GM19455 (cell line): Measurements from ENCODE around the gene CAMK1D.

ENCODE experiments used
- ATAC-seq: cut with Tn5 transposase; IDR thresholded peaks from one replicate; pipeline ENCODE4 v1.9.1; 2021; ENCODE audit not compliant: unreplicated experiment

Gene CAMK1D

DNA sequence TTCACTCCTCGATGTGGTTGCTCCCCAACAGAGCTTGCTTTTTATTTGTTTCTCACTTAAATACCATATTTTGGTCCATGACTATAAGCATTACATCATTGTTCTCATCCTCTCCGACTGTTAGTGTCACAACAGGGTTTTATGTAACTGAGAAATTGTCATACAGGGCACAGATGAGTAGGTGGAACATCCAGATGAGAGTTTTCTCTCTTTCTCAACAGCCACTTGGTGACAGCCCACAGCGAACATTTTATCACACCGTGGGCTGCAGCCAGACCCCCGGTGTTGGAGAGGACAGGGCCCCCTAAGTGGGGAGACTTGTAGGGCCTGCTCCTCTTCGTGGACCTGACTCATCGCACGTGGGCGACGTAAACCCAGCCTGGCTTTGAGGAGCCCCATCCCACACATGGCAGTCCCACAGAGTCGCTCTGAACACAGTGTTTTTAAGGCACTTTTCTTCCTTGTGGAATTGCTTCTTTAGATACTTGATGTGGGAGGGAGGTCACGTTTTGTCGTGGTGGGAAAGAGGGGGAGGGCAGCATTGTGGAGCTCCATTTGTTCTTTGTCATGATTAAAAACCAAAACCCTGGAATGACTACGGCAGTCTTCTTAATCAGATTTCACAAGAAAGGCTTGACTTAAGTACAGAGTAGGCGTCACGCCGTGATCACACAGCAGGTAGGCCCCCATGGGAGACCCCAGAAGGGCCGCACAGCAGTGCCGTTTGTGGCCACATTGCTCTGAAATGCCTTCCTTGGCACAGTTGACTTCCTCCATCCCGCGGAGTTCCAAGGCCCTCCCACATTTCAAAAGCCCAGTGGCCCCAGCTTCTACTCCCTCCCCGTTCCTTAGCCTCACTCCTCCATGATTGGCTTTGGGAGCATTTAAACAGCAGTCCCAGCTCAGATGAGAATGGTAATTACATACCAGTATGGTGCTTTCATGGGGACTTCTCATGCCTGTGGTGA, 431.6 kb downstream of the CAMK1D start:
- no peak for ATAC-seq

DNA sequence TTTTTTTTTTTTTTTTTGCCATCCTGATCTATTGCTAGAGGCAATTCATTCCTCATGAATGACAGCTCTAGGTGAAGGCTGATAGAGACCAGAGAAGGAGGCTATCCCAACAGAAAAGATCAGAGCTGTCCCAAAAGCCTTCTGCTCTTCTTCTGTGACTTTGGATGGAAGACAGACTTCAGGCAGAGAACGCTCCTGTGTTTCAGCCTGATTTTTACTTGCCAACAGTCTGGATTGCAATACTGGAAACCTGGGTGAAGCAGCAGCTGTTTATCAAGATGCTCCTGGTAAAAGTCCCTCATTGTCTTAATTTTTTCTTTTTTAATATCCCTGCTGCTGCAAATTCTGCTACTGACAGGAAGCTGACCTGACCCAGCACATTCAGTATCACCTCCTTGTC, 432.6 kb downstream of the CAMK1D start:
- ATAC-seq, result no peak

DNA sequence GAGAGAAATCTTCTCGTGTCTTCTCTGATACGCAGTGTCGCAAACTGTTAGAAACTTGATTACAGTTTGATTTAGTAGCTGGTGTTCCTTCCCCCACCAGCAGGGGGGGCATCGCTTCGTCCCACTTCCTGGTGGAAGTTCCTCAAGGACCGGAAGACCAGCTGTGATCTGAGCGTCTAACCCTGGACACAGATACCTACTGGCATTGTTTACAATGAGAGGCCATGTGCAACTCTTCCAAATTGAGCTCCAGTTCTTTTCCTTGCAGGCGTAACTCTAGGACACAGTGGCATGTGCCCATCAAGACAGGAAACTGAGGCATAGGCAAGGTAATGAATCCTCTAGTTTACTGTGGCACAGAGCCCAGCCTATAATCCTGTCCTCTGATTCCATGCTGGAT, 433.2 kb downstream of the CAMK1D start:
- ATAC-seq, result no peak

DNA sequence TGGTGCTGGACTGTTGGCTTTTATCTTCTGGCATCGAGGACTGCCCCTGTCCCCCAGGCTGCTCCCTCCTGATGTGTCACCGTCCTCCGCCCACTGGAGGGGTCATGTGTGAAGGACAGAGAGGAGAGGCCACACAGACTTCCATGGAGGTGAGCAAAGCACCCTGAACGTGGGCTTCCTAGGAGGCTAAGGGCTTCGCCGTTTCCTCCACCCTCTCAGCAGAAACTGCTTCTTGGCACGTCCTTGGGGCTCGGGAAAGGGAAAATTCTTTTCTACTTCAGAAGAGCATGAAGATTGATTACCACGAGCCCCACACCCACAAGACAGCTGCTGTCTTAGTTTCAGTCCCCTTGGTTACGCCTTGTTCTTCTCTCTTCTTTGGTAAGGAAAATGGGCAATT, 433.9 kb downstream of the CAMK1D start:
- no peak for ATAC-seq

DNA sequence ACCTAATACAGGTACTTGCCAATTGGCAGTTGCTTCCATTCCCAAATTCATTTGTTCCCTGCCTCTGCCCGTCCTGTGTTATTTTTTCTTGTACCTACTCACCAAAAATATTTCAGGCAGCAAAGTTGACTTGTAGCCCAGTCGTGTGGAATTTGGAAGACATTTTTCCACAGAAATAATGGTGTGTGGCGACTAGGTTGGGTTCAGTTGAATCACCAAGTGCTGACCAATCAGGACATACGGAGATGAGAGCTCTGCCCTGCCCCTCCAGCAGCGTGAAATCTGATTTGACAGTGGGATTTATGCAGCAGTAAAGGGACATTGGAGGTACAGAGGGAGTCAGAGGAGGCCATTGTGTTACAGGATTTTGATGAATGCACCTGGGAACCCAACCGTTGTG, 435.3 kb downstream of the CAMK1D start:
- no peak for ATAC-seq

DNA sequence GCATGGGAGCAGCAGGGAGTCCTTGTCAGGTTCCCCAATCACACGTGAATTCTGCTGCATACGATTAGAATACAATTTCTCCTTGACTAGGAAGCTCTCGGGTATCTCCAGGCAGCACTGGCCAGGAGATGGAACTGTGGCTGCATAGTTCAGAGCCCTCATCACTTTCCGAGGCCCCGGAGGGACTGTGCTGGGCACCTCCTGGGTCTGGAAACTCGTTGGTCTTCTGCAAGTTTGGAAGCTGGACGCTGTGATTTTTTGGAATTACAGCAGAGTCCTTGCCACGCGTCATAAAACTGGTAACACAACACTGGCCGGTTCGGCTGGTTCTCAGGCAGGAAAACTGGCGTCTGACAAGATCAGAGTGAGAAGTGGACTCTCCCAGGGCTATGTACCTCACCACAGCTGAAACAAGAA, 436.1 kb downstream of the CAMK1D start:
- ATAC-seq, result no peak

DNA sequence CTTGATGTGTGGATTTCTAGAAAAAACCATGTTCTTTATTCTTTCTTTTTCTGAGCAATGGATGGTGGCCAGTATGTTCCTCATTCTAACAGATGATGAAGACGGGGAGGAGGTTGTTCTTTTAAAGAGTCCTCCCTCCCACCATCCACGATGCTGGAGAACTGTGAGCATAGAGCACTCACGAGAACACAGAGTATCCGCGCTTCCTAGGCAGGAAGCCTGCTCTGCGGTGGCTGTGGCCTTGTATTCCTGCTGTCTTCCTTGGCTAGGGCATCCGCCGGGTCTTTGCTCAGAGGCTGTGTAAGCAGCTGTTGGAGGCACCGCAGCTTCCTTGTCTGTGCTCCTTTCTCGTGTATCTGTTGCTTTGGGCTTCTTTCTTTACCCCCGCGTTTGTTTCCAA, 437.9 kb downstream of the CAMK1D start:
- no peak for ATAC-seq

DNA sequence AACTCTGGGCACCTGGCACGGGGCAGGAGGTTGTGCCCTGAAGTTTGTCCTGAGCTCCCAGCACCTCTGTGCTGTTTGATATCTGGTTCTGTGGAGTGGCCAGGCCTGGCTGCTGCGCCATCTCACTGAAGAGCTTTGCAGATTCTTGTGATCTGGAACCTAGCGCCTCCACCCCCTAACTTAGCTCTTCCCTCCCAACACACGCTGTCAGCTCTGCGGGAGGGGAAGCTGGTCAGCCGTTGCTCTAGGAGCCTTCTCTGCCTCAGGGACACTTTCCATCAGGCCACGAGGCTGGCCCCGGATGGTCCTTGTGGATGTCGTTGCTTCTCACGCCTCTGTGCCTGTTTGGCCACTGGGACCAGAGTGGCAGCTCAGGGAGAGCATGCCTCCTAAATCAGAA, 438.9 kb downstream of the CAMK1D start:
- ATAC-seq, result no peak

DNA sequence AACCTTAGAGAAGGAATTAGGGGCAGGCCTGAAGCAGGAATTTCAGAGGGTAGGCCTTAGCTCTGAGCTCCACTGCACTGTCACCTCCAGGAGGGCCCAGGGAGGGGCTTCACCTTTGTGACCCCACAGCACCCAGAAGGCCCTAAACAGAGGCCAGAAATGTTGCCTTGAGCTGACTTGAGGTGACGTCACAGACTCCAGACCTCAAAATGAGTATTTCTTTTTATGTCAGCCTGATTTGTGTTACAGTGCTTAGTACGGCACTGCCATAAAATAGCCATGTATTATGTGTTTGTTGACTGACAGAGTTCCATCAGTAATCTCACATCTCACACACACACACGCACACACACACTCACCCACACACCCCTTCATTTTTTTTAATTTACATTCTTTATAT, 440.9 kb downstream of the CAMK1D start:
- no peak for ATAC-seq

DNA sequence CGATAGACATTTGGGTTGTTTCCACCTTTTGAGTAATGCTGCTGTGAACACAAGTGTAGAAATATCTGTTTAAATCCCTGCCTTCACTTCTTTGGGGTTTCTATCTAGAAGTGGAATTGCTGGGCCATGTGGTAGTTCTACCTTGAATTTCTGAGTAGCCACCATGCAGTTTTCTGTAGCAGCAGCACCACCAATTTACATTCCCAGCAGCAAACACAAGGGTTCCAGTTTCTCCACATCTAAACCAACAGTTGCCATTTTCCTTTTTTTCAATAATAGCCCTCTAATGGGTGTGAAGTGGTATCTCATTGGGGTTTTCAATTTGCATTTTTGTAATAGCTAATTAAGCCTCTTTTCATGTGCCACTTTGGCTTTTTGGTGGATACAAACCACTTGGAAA, 442.4 kb downstream of the CAMK1D start:
- no peak for ATAC-seq

DNA sequence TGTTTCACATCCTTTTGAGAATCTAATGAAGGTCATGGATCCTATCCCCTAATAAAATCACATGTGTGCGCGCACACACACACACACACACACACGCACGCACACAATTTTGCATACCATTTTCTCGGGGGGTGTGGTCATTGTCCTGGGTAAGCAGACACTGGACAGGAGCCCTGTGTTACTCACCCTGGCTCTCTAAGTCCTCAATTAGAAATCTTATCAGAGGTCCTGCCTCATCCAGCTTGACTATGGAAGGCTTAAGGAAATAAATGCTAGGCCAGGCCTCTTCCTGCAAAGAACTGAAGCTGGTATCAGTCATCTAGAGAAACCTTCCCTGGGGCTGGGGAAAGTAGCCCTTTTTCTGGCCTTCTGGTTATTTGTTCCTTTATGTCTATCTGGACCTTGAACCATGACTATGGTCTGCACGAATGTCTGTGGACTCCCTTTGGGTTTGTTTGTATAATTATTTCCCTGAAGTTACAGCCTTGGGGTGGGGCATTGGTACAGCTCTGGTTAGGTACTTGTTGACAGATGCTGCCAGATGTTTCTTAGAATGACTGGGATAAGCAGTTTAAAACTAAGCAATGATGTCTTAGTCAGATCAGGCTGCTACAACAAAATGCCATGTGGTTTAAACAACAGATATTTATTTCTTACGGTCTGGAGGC, 443.7 kb downstream of the CAMK1D start:
- no peak for ATAC-seq

DNA sequence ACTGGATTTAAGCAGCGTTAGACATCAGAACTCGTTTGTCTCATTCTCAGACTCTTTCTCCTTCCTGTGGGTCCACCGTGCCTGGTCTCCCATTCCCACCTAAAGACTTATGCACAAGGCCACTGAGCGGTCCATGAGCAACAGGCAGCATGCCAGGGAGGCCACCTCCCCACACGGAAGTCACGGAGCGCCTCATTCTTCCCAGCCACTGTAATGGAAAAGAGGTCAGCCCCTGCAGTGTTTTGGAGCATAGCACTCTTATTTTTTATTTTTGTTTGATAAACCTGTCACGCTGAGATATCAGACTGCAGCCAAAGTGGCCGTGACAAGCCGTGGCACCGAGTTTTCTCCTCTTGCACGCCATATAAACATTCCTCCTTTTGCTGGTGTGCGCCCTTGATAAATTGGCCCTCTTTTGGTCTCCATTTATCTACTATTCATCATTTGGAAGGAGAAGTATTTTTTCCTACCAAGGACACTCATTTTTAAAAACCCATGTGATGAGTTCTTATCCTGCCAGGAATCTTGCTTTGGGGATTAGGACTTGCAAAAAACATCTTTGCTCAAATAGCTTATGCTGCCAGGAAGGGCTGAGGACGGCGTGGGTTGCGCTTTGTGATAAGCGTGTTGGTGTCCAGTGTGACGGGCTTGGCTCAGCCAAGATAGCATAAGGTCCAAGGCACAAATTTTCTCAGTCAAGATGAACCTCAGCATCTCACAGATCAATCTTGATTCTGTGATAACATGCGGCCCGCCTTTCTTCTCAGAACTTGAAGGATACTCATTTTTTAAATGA, 446.2 kb downstream of the CAMK1D start:
- ATAC-seq, result no peak

DNA sequence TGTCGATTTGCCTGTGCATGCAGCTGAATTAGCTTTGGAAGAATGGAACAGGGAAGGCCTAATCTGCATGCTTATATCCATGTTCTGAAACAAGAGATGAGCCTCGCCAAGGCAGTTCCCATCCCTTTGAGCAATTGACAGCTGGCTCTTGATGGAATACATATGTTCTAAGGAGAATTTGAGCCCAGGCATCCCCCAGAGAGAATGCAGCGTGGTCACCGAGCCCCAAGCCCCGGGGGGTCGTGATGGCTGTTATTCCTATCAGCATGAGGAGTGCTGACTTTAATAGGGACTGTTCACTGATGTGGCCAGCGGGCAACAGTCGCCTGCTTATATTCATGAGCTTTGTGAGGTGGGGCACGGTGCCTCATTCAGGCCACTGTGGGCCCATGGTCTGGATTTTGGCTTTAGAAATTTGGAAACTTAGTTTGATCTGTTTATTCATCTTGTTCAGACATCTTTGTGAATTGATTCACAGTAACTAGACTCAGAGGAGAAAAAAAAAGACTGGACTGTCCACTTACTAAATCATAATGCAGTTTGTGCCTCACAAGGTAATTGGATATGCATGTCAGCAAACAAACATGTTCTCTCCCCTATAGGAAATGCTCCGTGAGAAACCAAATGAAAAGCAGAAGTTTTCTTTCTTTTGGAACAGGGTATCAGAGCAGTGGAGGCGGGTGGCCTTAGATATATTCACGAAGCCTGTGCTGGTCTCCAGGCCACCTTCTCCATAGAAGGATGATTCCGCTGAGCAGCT, 447.2 kb downstream of the CAMK1D start:
- ATAC-seq, result no peak

DNA sequence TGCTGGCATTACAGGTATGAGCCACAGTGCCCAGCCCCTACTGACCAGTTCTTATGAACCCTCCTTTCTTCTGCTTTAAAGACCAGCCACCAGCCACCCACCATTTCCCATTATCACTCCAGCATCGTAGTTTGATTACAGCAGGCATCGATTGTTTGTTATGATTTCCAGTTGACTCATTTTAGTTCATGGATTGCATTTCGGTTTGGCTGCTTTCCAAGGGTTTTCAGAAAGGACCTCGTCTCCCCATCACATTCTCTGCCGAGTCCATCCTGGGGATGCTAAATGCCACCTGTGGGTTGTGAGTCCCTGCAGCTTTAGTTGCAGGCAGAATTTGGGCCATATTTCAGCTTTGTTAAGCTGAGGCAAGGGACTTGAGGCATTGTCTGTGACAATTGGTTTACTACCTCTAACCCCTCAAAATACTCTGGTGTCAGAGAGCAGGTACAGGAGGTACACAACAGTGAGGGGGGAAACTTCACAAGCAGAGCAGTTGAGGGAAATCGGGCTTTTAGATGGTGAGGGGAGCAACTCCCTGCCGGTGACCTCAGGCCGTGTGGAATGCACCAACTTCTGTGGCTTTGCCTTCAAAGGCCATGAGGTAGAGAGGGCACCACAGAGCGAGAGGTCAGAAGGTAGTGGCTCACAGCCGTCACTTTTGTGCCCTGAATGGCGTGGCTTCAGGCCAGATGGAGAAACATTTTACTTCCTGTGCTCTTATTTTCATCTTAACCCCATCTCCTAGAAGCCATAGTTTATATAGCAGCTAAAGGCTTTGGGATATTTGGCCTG, 448.3 kb downstream of the CAMK1D start:
- no peak for ATAC-seq

DNA sequence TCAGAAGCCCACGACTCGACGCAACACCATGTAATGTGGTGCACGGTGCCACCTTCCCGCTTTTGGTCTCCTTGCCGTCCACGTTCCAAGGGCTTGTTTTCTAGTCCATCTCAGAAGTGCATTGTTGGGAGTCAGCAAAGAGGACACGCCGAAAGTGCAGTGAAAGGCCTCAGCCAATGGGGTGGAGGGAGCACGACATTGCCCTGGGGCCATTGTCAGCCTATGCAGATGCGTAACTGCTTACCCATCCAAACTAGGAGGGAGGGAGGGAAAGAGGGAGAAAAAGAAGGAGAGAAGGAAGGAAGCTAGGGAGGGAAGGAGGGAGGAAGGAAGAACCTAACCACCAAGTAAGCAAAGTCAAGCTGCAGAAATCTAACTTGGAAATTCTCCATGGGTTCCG, 449.8 kb downstream of the CAMK1D start:
- no peak for ATAC-seq

DNA sequence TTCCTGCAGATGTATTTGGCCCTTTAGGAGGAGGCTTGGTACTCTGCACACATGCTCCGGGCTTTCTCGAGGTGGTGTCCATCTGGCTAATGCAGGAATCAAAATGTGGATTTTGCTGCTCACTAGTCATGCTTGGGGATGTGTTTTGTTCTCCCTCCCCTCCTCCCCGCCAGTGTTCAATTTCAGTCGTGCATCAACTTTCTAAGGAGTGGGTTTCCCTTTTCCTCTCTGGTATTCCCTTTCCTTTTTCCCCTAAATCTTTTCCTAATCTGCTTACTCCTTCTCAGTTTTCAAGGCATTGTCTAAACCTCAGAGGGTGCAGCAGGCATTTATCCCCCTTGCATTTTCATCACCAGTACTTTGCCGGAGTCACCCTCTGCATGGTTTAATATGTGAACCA, 450.4 kb downstream of the CAMK1D start:
- no peak for ATAC-seq

DNA sequence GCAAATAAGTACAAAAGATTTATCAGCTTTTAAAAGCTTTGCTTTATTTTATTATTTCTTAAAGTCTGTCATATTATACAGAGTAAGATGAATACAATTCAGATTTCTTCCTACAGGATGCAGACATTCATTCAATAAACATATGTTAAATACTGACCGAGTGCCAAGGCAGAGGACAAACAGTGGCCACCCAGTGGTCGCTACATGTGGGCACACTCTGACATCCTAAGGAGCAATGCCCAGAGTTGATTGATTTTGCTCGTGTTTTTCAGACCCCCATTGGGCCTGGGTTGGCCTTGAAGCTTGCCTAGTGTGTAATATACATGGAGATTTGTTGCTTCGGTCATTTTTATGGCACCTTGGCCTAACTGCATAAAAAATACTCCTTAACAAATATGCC, 451.0 kb downstream of the CAMK1D start:
- ATAC-seq, result no peak

DNA sequence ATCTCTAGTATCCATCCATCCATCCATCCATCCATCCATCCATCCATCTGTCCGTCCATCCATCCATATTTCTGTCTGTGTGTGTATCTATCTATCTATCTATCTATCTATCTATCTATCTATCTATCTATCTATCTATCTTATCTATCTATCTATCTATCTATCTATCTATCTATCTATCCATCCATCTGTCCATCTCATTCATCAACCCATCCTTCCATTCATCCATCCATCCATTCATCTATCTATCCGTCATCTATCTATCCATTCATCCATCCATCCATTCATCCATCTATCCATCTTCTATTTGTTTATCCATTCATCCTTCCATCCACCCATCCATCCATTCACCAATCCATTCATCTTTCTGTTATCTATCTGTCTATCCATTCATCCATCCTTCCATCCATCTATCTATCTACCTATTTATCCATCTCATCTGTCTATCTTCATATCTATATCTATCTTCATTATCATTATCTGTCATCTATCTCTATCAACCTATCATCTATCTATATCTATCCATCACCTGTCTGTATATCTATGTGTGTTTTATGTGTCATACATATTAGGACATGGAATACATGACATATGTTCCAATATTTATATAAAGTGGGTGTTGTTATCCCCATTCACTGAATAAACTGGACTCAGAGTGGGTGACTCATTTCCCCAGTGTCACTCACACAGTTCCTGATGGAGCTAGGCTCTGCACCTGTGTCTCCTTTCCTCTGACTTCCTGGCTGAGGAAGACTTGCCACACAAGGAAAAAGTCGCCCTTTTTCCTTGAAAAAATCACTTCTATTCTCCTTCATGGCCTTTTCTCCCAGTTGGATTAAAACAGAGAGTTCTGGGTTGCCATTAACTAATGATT, 452.1 kb downstream of the CAMK1D start:
- no peak for ATAC-seq

DNA sequence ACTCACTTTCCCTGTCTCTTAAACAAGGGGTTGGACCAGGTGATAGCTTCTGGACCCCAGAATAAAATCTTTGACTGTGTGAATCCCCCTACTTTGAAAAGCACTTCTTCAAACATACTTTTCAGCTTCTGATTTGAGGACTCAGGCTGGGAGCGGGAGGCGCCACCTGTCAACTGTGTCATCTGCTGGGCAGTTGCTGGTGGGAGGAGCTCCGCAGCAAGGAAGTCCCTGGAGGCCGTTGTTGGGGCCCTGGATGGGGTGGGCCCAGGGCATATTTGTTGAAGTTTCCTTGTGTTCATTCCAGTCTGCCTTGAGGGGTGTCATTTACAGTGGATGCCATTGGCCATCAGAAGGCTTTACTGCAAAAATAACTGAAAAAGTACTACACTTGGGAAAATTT, 454.4 kb downstream of the CAMK1D start:
- ATAC-seq, result no peak
